Thyroid gland (tissue), 4 donors: ENCODE results near the gene SPAG6.

Experiments used
- CTCF ChIP-seq, 6 experiments: fragments of 200-600 bp in 3 of 6; fragments of 450-650 bp in 3 of 6; sonication (generic) in 3 of 6; IDR thresholded peaks; one replicate each; pipeline ENCODE4 v1.5.1; 2016 to 2019; ENCODE audit warnings: antibody characterized with exemption in 6 of 6, mild to moderate bottlenecking in 2 of 6, inconsistent platforms in 1 of 6, moderate library complexity in 1 of 6
- POLR2A ChIP-seq, 2 donors: fragments of 450-650 bp; IDR thresholded peaks; one replicate each; pipeline ENCODE4 v1.6.1; 2017; ENCODE audit warnings: antibody characterized with exemption in 2 of 2, mild to moderate bottlenecking in 2 of 2, moderate library complexity in 1 of 2

- TF ChIP-seq CTCF (IDR thresholded peaks at IDR 0.05) (no peak), POLR2A (IDR thresholded peaks at IDR 0.05) (no peak)
These were observed 22.6 kb upstream of the SPAG6 start for GRCh38 chr10:22322641-22323160.
